Activated CD4-positive, alpha-beta T cell treated with anti-CD3 and anti-CD28 coated beads, Interleukin-2, amount 10 ng/mL, durations not matched to agents 7 days and 5 days (primary cell): ENCODE results near the gene AGPAT2. TPM values are rescaled to one million over a fixed set of nuclear protein-coding genes. Genes with fewer than 3 reads are reported as not detected.
"Not testable (repeated sequence)": the region's sequence is repeated elsewhere in the genome, so short reads cannot be mapped to it uniquely, and the experiment has no call there.

Experiments
- CTCF ChIA-PET: fragments of 350-600 bp; sonication (Branson Sonifier 250); formaldehyde crosslinking; loops from one replicate; lab custom pipeline; 2021; ENCODE audit warnings: antibody characterized with exemption; lab: Charles Lee
- POLR2A ChIA-PET: fragments of 350-600 bp; sonication (Branson Sonifier 250); formaldehyde crosslinking; loops from one replicate; lab custom pipeline; 2021; ENCODE audit warnings: antibody characterized with exemption; lab: Charles Lee
- DNase-seq: peaks from one replicate; pipeline ENCODE4 v3.0.0-alpha.2; 2020
- H3K27ac Mint-ChIP-seq: one replicate; pipeline ENCODE4 v1.8.0; 2021; ENCODE audit warnings: mild to moderate bottlenecking, moderate library complexity, mixed read lengths
- H3K27me3 Mint-ChIP-seq: one replicate; pipeline ENCODE4 v1.8.0; 2021; ENCODE audit warnings: mixed read lengths
- H3K36me3 Mint-ChIP-seq: one replicate; pipeline ENCODE4 v1.8.0; 2021; ENCODE audit warnings: low read depth, mixed read lengths
- H3K4me1 Mint-ChIP-seq: one replicate; pipeline ENCODE4 v1.8.0; 2021; ENCODE audit warnings: mixed read lengths
- H3K4me3 Mint-ChIP-seq: one replicate; pipeline ENCODE4 v1.8.0; 2021; ENCODE audit warnings: mild to moderate bottlenecking, moderate library complexity, mixed read lengths
- H3K9me3 Mint-ChIP-seq: one replicate; pipeline ENCODE4 v1.8.0; 2021; ENCODE audit warnings: mixed read lengths
- total RNA-seq, 2 experiments: library from RNA; stranded (reverse); gene quantifications; one replicate each; pipeline ENCODE4 v1.2.3, GENCODE V29; 2021

AGPAT2 gene
- total RNA-seq, 2 experiments from 2014 or later = 15.0 to 17.0 TPM

- Mint-ChIP-seq H3K36me3 (peaks cover 4% of the 10 kb centered on the region), H3K27me3 (peaks cover 8% of the 10 kb centered on the region), H3K4me3 (no peak overlapping the region), H3K4me1 (peaks cover 1% of the 10 kb centered on the region), H3K27ac (no peak overlapping the region), H3K9me3 (no peaks in the 10 kb centered on the region)
- DNase-seq = no peak
- ChIA-PET CTCF (no interaction called here), POLR2A (no interaction called here)
These were observed 31.3 kb upstream of the AGPAT2 start for GRCh38 chr9:136718345-136719194.

GRCh38 chr9:136717399-136717798 lies 30.1 kb upstream of the AGPAT2 start:
- POLR2A ChIA-PET = interaction anchor here (0.6 kb wide), 1 partner anchor 10 kb away, joined by 6 read pairs; no protein-coding TSS in a partner anchor
- DNase-seq = no peak
- Mint-ChIP-seq H3K9me3 (no peaks in the 10 kb centered on the region), H3K36me3 (no peaks in the 10 kb centered on the region), H3K27me3 (peaks cover 12% of the 10 kb centered on the region), H3K27ac (no peak overlapping the region), H3K4me3 (no peak overlapping the region), H3K4me1 (no peaks in the 10 kb centered on the region)
- CTCF ChIA-PET = interaction anchor here (4.5 kb wide), 1 partner anchor 11 kb away, joined by 44 read pairs; no protein-coding TSS in a partner anchor

- H3K27me3 Mint-ChIP-seq = peaks cover 26% of the 10 kb centered on the region
- H3K27ac Mint-ChIP-seq = no peak overlapping the region
- H3K4me3 Mint-ChIP-seq = no peak overlapping the region
- no peaks in the 10 kb centered on the region for H3K9me3 Mint-ChIP-seq
- no peaks in the 10 kb centered on the region for H3K36me3 Mint-ChIP-seq
- H3K4me1 Mint-ChIP-seq = peaks cover 3% of the 10 kb centered on the region
- CTCF ChIA-PET = interaction anchor here (0.9 to 4.5 kb wide), 3 partner anchors 14 to 43 kb away, joined by 3 to 44 read pairs (median 4); no protein-coding TSS in a partner anchor
- no peak for DNase-seq
- POLR2A ChIA-PET = no interaction called here
These were observed 27.6 kb upstream of the AGPAT2 start for GRCh38 chr9:136714893-136715274.

- ChIA-PET CTCF (interaction anchor here (0.7 to 4.5 kb wide), 6 partner anchors 8 to 227 kb away, joined by 3 to 44 read pairs (median 4); partner anchors contain the start of gene AJM1), POLR2A (no interaction called here)
- Mint-ChIP-seq H3K4me3 (no peak overlapping the region), H3K36me3 (no peaks in the 10 kb centered on the region), H3K9me3 (no peaks in the 10 kb centered on the region), H3K27me3 (peaks cover 26% of the 10 kb centered on the region), H3K4me1 (peaks cover 3% of the 10 kb centered on the region), H3K27ac (no peak overlapping the region)
- no peak for DNase-seq
These were observed 27.0 kb upstream of the AGPAT2 start for GRCh38 chr9:136714096-136714892.

- no peak for DNase-seq
- H3K9me3 Mint-ChIP-seq = no peaks in the 10 kb centered on the region
- ChIA-PET POLR2A (no interaction called here), CTCF (interaction anchor here (1.0 to 4.5 kb wide), 4 partner anchors 9 to 226 kb away, joined by 3 to 44 read pairs (median 4); partner anchors contain the start of gene AJM1)
- peaks cover 26% of the 10 kb centered on the region for H3K27me3 Mint-ChIP-seq
- H3K27ac Mint-ChIP-seq = no peak overlapping the region
- H3K4me3 Mint-ChIP-seq = no peak overlapping the region
- H3K4me1 Mint-ChIP-seq = peaks cover 3% of the 10 kb centered on the region
- H3K36me3 Mint-ChIP-seq = no peaks in the 10 kb centered on the region
These were observed 26.3 kb upstream of the AGPAT2 start for GRCh38 chr9:136713550-136713949.

GRCh38 chr9:136712690-136713544 lies 25.7 kb upstream of the AGPAT2 start:
- DNase-seq = no peak
- H3K27ac Mint-ChIP-seq = no peak overlapping the region
- peaks cover 26% of the 10 kb centered on the region for H3K27me3 Mint-ChIP-seq
- H3K4me1 Mint-ChIP-seq = peaks cover 3% of the 10 kb centered on the region
- ChIA-PET POLR2A (no interaction called here), CTCF (interaction anchor here (0.6 to 4.5 kb wide), 4 partner anchors 9 to 225 kb away, joined by 3 to 44 read pairs (median 4); no protein-coding TSS in a partner anchor)
- H3K9me3 Mint-ChIP-seq = no peaks in the 10 kb centered on the region
- H3K36me3 Mint-ChIP-seq = no peaks in the 10 kb centered on the region
- no peak overlapping the region for H3K4me3 Mint-ChIP-seq

- Mint-ChIP-seq H3K36me3 (no peaks in the 10 kb centered on the region), H3K4me3 (peak within 1 kb of the TSS; percentile 25), H3K4me1 (peaks cover 3% of the 10 kb centered on the region), H3K27ac (no peak within 1 kb of the TSS), H3K9me3 (no peaks in the 10 kb centered on the region), H3K27me3 (peaks cover 26% of the 10 kb centered on the region)
- POLR2A ChIA-PET = no interaction called here
- no peak for DNase-seq
- CTCF ChIA-PET = interaction anchor here (0.6 kb wide), 1 partner anchor 13 kb away, joined by 4 read pairs; no protein-coding TSS in a partner anchor
These were observed 24.8 kb upstream of the AGPAT2 start, which contains the start of gene DIPK1B for GRCh38 chr9:136711751-136712689. TSS of gene DIPK1B (plus strand) at chr9:136712572. CDS start at chr9:136712666, 94 bp downstream.

- H3K4me3 Mint-ChIP-seq, POLR2A ChIA-PET, H3K36me3 Mint-ChIP-seq, DNase-seq, H3K27ac Mint-ChIP-seq, H3K9me3 Mint-ChIP-seq, H3K4me1 Mint-ChIP-seq: not testable (repeated sequence)
- H3K27me3 Mint-ChIP-seq = peaks cover 26% of the 10 kb centered on the region
- CTCF ChIA-PET = interaction anchor here (0.7 kb wide), 1 partner anchor 82 kb away, joined by 3 read pairs; no protein-coding TSS in a partner anchor
These were observed 24.0 kb upstream of the AGPAT2 start for GRCh38 chr9:136711219-136711648.

- Mint-ChIP-seq H3K9me3 (no peaks in the 10 kb centered on the region), H3K27ac (no peak overlapping the region), H3K36me3 (no peaks in the 10 kb centered on the region), H3K27me3 (peaks cover 24% of the 10 kb centered on the region), H3K4me1 (peaks cover 3% of the 10 kb centered on the region), H3K4me3 (no peak overlapping the region)
- DNase-seq = no peak
- ChIA-PET CTCF (interaction anchor here (0.7 kb wide), 1 partner anchor 83 kb away, joined by 3 read pairs; no protein-coding TSS in a partner anchor), POLR2A (no interaction called here)
These were observed 23.3 kb upstream of the AGPAT2 start for GRCh38 chr9:136710543-136710942.

- Mint-ChIP-seq H3K27ac (no peak overlapping the region), H3K27me3 (peaks cover 29% of the 10 kb centered on the region), H3K36me3 (no peaks in the 10 kb centered on the region), H3K4me3 (no peak overlapping the region), H3K9me3 (no peaks in the 10 kb centered on the region), H3K4me1 (peaks cover 3% of the 10 kb centered on the region)
- no peak for DNase-seq
- CTCF ChIA-PET = no interaction called here
- POLR2A ChIA-PET = no interaction called here
These were observed 22.3 kb upstream of the AGPAT2 start for GRCh38 chr9:136709454-136710109.
